Panc1 (cell line): Measurements from ENCODE around the gene SLC6A11. TPM values are rescaled to one million over a fixed set of nuclear protein-coding genes. Genes with fewer than 3 reads are reported as not detected.

Experiments
- ATAC-seq: fragments of 200-7000 bp; cut with Tn5 transposase; 2 replicates; pipeline ENCODE4 v1.9.1; 2020; ENCODE audit warnings: mild to moderate bottlenecking, moderate library complexity
- BruUV-seq: library from RNA; stranded (reverse); fragments of 400-500 nt; replicated peaks from 2 replicates; lab custom pipeline; 2021; lab: Mats Ljungman, UMichigan
- CTCF ChIA-PET: fragments of 300-600 bp; sonication (Branson Sonifier 250); formaldehyde crosslinking; loops from one replicate; lab custom pipeline; 2022; ENCODE audit warnings: antibody characterized with exemption; lab: Charles Lee
- POLR2A ChIA-PET: fragments of 300-600 bp; sonication (Branson Sonifier 250); formaldehyde crosslinking; loops from one replicate; lab custom pipeline; 2022; ENCODE audit warnings: antibody characterized with exemption; lab: Charles Lee
- DNase-seq: peaks from one replicate; pipeline ENCODE4 v3.0.0-alpha.2; 2010; ENCODE audit warnings: low read depth, low spot score
- H3K27ac ChIP-seq: 2 replicates; pipeline ENCODE4 v1.5.1; 2011; ENCODE audit warnings: mild to moderate bottlenecking, low read length, inconsistent platforms
- H3K27me3 ChIP-seq: fragments of 200-500 bp; sonication (Bioruptor generic); 2 replicates; pipeline ENCODE4 v1.6.0; 2014; ENCODE audit warnings: low read length, inconsistent platforms; ENCODE audit not compliant: control insufficient read depth, insufficient read depth
- H3K36me3 ChIP-seq: fragments of 200-500 bp; sonication (Bioruptor generic); 2 replicates; pipeline ENCODE4 v1.5.1; 2014; ENCODE audit warnings: inconsistent platforms, mild to moderate bottlenecking, low read length, moderate library complexity; ENCODE audit not compliant: control insufficient read depth, insufficient read depth
- H3K4me1 ChIP-seq: 2 replicates; pipeline ENCODE4 v1.5.1; 2011; ENCODE audit warnings: inconsistent platforms, mild to moderate bottlenecking, low read length, moderate library complexity; ENCODE audit not compliant: control insufficient read depth, insufficient read depth
- H3K4me3 ChIP-seq, 2 experiments: 2 replicates each; pipeline ENCODE4 v1.5.1; 2011 to 2012; ENCODE audit warnings: low read depth in 2 of 2, low read length in 2 of 2, mild to moderate bottlenecking in 2 of 2, inconsistent platforms in 1 of 2, moderate library complexity in 1 of 2
- H3K9me3 ChIP-seq: fragments of 200-500 bp; sonication (Bioruptor generic); 2 replicates; pipeline ENCODE4 v1.5.1; 2014; ENCODE audit warnings: low read depth, mild to moderate bottlenecking, inconsistent platforms, low read length, moderate library complexity; ENCODE audit not compliant: control insufficient read depth, insufficient read depth
- CTCF ChIP-seq: fragments of 450-650 bp; IDR thresholded peaks from 2 replicates; pipeline ENCODE4 v1.5.1; 2017; ENCODE audit warnings: mild to moderate bottlenecking
- POLR2AphosphoS5 ChIP-seq: IDR thresholded peaks from 2 replicates; pipeline ENCODE4 v1.6.1; 2012; ENCODE audit warnings: mild to moderate bottlenecking, low read depth, low read length, moderate library complexity
- REST ChIP-seq, 2 experiments: IDR thresholded peaks; 2 replicates each; pipeline ENCODE4 v1.6.1; 2011 to 2012; ENCODE audit warnings: low read depth in 2 of 2, control low read depth in 1 of 2, low read length in 1 of 2, mild to moderate bottlenecking in 1 of 2, moderate library complexity in 1 of 2; ENCODE audit not compliant: insufficient read depth in 1 of 2
- SIN3A ChIP-seq: IDR thresholded peaks from 2 replicates; pipeline ENCODE4 v1.6.1; 2012; ENCODE audit warnings: low read depth, mild to moderate bottlenecking, low read length, moderate library complexity, borderline replicate concordance; ENCODE audit not compliant: insufficient read depth
- TCF7L2 ChIP-seq: IDR thresholded peaks from 2 replicates; pipeline ENCODE4 v1.6.1; 2011; ENCODE audit warnings: mild to moderate bottlenecking, low read depth, low read length, inconsistent platforms
- in situ Hi-C: cut with HindIII; loops from 2 replicates; pipeline ENCODE4 v1.10.0; 2016; ENCODE audit warnings: low sequenced_read_pairs, low pct_unique_long_range_greater_than_20kb
- intact Hi-C: fragments of 100-400 bp; cut with micrococcal nuclease; formaldehyde crosslinking; loops from one replicate; pipeline ENCODE4 v1.10.0; 2022; ENCODE audit not compliant: unreplicated experiment
- total RNA-seq: library from RNA; stranded (reverse); gene quantifications from one replicate; pipeline ENCODE4 v1.2.1, GENCODE V29; 2021; ENCODE audit not compliant: unreplicated experiment

The SLC6A11 gene
- total RNA-seq, 1 experiment from 2014 or later: not detected

GRCh38 chr3:10876661-10877060 lies 60.6 kb downstream of the SLC6A11 start:
- no peaks in the 10 kb centered on the region for H3K9me3 ChIP-seq
- intact Hi-C loops (no loop called here), in situ Hi-C loops (no loop called here)
- CTCF ChIA-PET: no interaction called here
- no peak overlapping the region for H3K27ac ChIP-seq
- H3K4me1 ChIP-seq: no peaks in the 10 kb centered on the region
- no peak for DNase-seq
- no TSS peak for BruUV-seq
- ATAC-seq: no peak
- H3K36me3 ChIP-seq: no peaks in the 10 kb centered on the region; the same call in 1 of the 2 replicates
- TF ChIP-seq SIN3A (no peak), REST (IDR thresholded peaks at IDR 0.05; ENCODE audit: insufficient read depth in 1 of 2, low read depth in 2 of 2, low read length in 1 of 2) (no peak), CTCF (no peak), POLR2AphosphoS5 (no peak), TCF7L2 (no peak)
- no peak overlapping the region for H3K4me3 ChIP-seq
- H3K27me3 ChIP-seq: peaks cover 10% of the 10 kb centered on the region; the same call in 1 of the 2 replicates
- POLR2A ChIA-PET: no interaction called here

GRCh38 chr3:10882851-10883250 lies 66.8 kb downstream of the SLC6A11 start:
- H3K4me1 ChIP-seq: no peaks in the 10 kb centered on the region
- no peak overlapping the region for H3K4me3 ChIP-seq
- ChIA-PET POLR2A (no interaction called here), CTCF (interaction anchor here (0.7 to 1.2 kb wide), 2 partner anchors 105 to 124 kb away, joined by 3 read pairs; no protein-coding TSS in a partner anchor)
- peaks cover 12% of the 10 kb centered on the region for H3K27me3 ChIP-seq
- H3K36me3 ChIP-seq: no peaks in the 10 kb centered on the region
- intact Hi-C loops (loop anchor here (2.0 kb wide), 1 partner anchor 124 kb away; no protein-coding TSS in a partner anchor), in situ Hi-C loops (no loop called here)
- H3K9me3 ChIP-seq: no peaks in the 10 kb centered on the region
- no peak overlapping the region for H3K27ac ChIP-seq
- BruUV-seq: no TSS peak
- no peak for DNase-seq
- no peak for ATAC-seq
- TF ChIP-seq TCF7L2 (no peak), CTCF (no peak), POLR2AphosphoS5 (no peak), REST (IDR thresholded peaks at IDR 0.05; ENCODE audit: insufficient read depth in 1 of 2, low read depth in 2 of 2, low read length in 1 of 2) (no peak), SIN3A (no peak)
